ENCODE data around the gene TASL. TPM values are rescaled to one million over a fixed set of nuclear protein-coding genes. Genes with fewer than 3 reads are reported as not detected.
A peak's percentile ranks its signal among the peaks of the same experiment; 100 is the strongest.
"Not testable (repeated sequence)": the region's sequence is repeated elsewhere in the genome, so short reads cannot be mapped to it uniquely, and the experiment has no call there.

TASL gene
- total RNA-seq, 2 donors from 2014 or later, result not detected

- H3K36me3 ChIP-seq (ENCODE audit: control insufficient read depth, insufficient read depth, low read length), result no peaks in the 10 kb centered on the region
- Mint-ChIP-seq H3K27ac (peak overlapping the region; percentile 67), H3K36me3 (ENCODE audit: low read depth) (no peaks in the 10 kb centered on the region), H3K9me3 (no peaks in the 10 kb centered on the region), H3K4me3 (no peak overlapping the region), H3K4me1 (peaks cover 6% of the 10 kb centered on the region), H3K27me3 (ENCODE audit: insufficient read depth) (no peaks in the 10 kb centered on the region)
- H3K9me3 ChIP-seq (ENCODE audit: control insufficient read depth, low read length), result no peaks in the 10 kb centered on the region
- H3K4me3 ChIP-seq (ENCODE audit: low read length), result no peak overlapping the region
- H3K4me1 ChIP-seq (ENCODE audit: control insufficient read depth, insufficient read depth, low read length), result no peaks in the 10 kb centered on the region
- DNase-seq, result no peak
- no peak overlapping the region for H3K27ac ChIP-seq (ENCODE audit: low read depth, low read length)
- no peaks in the 10 kb centered on the region for H3K27me3 ChIP-seq (ENCODE audit: control insufficient read depth, insufficient read depth, low read length, poor library complexity, severe bottlenecking)
- 89% methylated on average over 2 of the region's 2 CpGs; no CpG with 5 or more reads in 1 of the 2 experiments for WGBS, 2 experiments (ENCODE audit: insufficient coverage in 1 of 2, insufficient read length in 1 of 2)
- no peak for TF ChIP-seq CTCF (conservative IDR thresholded peaks at IDR 0.05)
- no peak overlapping the region for H3K9ac ChIP-seq (ENCODE audit: extremely low read depth, low read length, poor library complexity, severe bottlenecking)
Observed at GRCh38 chrX:30610026-30610425, 32.5 kb upstream of the TASL start.

DNA sequence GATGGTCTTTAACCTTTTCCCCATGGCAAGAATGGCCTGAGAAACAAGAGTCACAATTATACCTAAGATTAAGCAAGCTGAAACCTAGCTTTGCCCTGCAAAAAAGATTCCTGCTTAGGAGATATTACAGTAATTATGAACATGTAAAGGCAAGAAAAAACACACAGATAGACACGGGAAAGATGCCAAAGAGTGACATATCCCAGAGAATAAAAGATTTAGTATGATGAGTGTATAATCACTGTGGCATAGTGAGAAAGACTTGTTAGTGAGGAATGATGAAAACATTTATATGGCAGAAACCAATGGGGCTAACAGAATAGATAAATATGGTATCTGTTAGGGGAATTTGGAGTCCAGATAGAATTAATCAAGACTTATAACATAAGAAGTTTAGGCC, 29.6 kb upstream of the TASL start:
- no peak overlapping the region for H3K4me3 Mint-ChIP-seq
- TF ChIP-seq CTCF (conservative IDR thresholded peaks at IDR 0.05), result no peak
- Histone ChIP-seq H3K4me3 (ENCODE audit: low read length) (no peak overlapping the region), H3K9me3 (ENCODE audit: control insufficient read depth, low read length) (no peaks in the 10 kb centered on the region), H3K27me3 (ENCODE audit: control insufficient read depth, insufficient read depth, low read length, poor library complexity, severe bottlenecking) (no peaks in the 10 kb centered on the region), H3K9ac (ENCODE audit: extremely low read depth, low read length, poor library complexity, severe bottlenecking) (no peak overlapping the region), H3K27ac (ENCODE audit: low read depth, low read length) (no peak overlapping the region), H3K36me3 (ENCODE audit: control insufficient read depth, insufficient read depth, low read length) (no peaks in the 10 kb centered on the region), H3K4me1 (ENCODE audit: control insufficient read depth, insufficient read depth, low read length) (no peaks in the 10 kb centered on the region)
- WGBS, 2 experiments (ENCODE audit: insufficient coverage in 1 of 2, insufficient read length in 1 of 2), result 90 to 100% methylated on average over 1 of the region's 1 CpG
- peaks cover 2% of the 10 kb centered on the region for H3K9me3 Mint-ChIP-seq
- H3K4me1 Mint-ChIP-seq, result peaks cover 10% of the 10 kb centered on the region
- H3K36me3 Mint-ChIP-seq (ENCODE audit: low read depth), result no peaks in the 10 kb centered on the region
- no peaks in the 10 kb centered on the region for H3K27me3 Mint-ChIP-seq (ENCODE audit: insufficient read depth)
- DNase-seq, result no peak
- H3K27ac Mint-ChIP-seq, result no peak overlapping the region

DNA sequence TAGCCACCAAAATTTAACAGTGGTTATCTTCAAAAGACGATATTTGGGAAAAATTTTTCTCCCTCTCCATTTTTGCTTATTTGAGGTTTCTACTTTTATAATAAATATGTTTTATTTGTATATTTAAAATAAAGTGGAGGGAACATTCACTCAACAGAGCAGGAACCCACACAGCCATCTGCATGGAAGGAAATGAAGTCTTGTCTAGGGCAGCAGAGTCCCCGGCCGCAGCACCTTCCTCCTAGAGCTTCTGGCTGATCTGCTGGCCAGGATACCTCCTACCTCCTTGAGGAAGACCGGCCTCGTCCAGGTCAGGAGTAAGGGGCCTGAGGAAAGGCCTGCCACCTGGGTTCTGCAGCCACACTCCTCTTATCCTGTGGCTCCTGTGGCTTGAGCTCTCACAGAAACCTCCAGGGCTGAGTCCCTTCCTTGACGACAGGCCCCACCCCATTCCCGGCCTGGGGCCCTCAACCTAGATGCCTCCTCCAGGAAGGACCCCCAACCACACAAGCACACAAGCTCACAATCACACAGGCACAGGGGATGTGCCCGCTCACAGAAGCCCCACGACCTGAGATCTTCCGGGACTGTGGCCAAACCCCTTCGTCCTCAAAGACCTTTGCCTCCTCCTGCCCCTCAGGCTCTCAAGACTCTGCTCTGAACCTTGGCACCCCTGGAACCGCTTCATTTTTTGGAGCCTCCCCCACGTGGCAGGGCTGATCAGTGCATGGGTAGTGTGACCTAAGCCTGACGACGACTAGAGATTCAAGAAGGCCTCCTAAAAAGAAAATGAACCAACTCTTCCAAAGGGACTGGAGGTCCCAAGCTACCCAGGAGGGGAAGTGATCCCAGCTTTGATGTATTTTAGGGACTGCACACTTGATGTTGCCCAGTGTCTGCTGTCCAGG, 23.0 kb upstream of the TASL start:
- DNase-seq; H3K36me3 ChIP-seq (ENCODE audit: control insufficient read depth, insufficient read depth, low read length); H3K4me3 ChIP-seq (ENCODE audit: low read length); H3K27me3 ChIP-seq (ENCODE audit: control insufficient read depth, insufficient read depth, low read length, poor library complexity, severe bottlenecking); H3K27me3 Mint-ChIP-seq (ENCODE audit: insufficient read depth); H3K27ac Mint-ChIP-seq; H3K9me3 ChIP-seq (ENCODE audit: control insufficient read depth, low read length); H3K27ac ChIP-seq (ENCODE audit: low read depth, low read length); H3K9ac ChIP-seq (ENCODE audit: extremely low read depth, low read length, poor library complexity, severe bottlenecking); H3K4me1 ChIP-seq (ENCODE audit: control insufficient read depth, insufficient read depth, low read length); H3K4me3 Mint-ChIP-seq; H3K4me1 Mint-ChIP-seq; H3K9me3 Mint-ChIP-seq; H3K36me3 Mint-ChIP-seq (ENCODE audit: low read depth): not testable (repeated sequence)
- 82% methylated on average over 2 of the region's 15 CpGs; no CpG with 5 or more reads in 1 of the 2 experiments for WGBS, 2 experiments (ENCODE audit: insufficient coverage in 1 of 2, insufficient read length in 1 of 2)

Data from endodermal cell (in vitro differentiated cells).